Calu3 (cell line): ENCODE measurements around the gene EXOC7. TPM values are rescaled to one million over a fixed set of nuclear protein-coding genes. Genes with fewer than 3 reads are reported as not detected.

Source experiments
- BruUV-seq: library from RNA; stranded (reverse); fragments of 400-500 nt; replicated peaks from 2 replicates; lab custom pipeline; 2021; lab: Mats Ljungman, UMichigan
- CTCF ChIA-PET: fragments of 300-600 bp; sonication (Branson Sonifier 250); formaldehyde crosslinking; loops from one replicate; lab custom pipeline; 2022; ENCODE audit warnings: antibody characterized with exemption; lab: Charles Lee
- DNase-seq: peaks from one replicate; pipeline ENCODE4 v3.0.0; 2022
- H3K27ac Mint-ChIP-seq: one replicate; pipeline ENCODE4 v1.8.0; 2022; ENCODE audit warnings: mixed read lengths; ENCODE audit not compliant: unreplicated experiment
- H3K27me3 Mint-ChIP-seq: one replicate; pipeline ENCODE4 v1.8.0; 2022; ENCODE audit warnings: mixed read lengths; ENCODE audit not compliant: unreplicated experiment
- H3K36me3 Mint-ChIP-seq: one replicate; pipeline ENCODE4 v1.8.0; 2022; ENCODE audit warnings: mild to moderate bottlenecking, moderate library complexity, mixed read lengths; ENCODE audit not compliant: insufficient read depth, unreplicated experiment
- H3K4me1 Mint-ChIP-seq: one replicate; pipeline ENCODE4 v1.8.0; 2022; ENCODE audit warnings: mild to moderate bottlenecking, low read depth, mixed read lengths; ENCODE audit not compliant: unreplicated experiment
- H3K4me3 Mint-ChIP-seq: one replicate; pipeline ENCODE4 v1.8.0; 2022; ENCODE audit warnings: mild to moderate bottlenecking, low read depth, moderate library complexity, mixed read lengths; ENCODE audit not compliant: unreplicated experiment
- H3K9me3 Mint-ChIP-seq: one replicate; pipeline ENCODE4 v1.8.0; 2022; ENCODE audit warnings: low read depth, mixed read lengths; ENCODE audit not compliant: unreplicated experiment
- CTCF ChIP-seq: fragments of 200-600 bp; IDR thresholded peaks from one replicate; pipeline ENCODE4 v1.8.0; 2022; ENCODE audit warnings: antibody characterized with exemption; ENCODE audit not compliant: unreplicated experiment
- intact Hi-C: fragments of 100-400 bp; cut with micrococcal nuclease; formaldehyde crosslinking; loops from one replicate; pipeline ENCODE4 v1.10.0; 2022; ENCODE audit not compliant: unreplicated experiment
- total RNA-seq: library from RNA; stranded (reverse); gene quantifications from 2 replicates; pipeline ENCODE4 v1.2.3, GENCODE V29; 2022

EXOC7 gene
- total RNA-seq, 1 experiment from 2014 or later: 122 TPM

GRCh38 chr17:76053246-76054111, 50.1 kb downstream of the EXOC7 start:
- TSS peak; percentile 66 for BruUV-seq
- Mint-ChIP-seq H3K27me3 (no peaks in the 10 kb centered on the region), H3K4me1 (peaks cover 75% of the 10 kb centered on the region), H3K9me3 (no peaks in the 10 kb centered on the region), H3K27ac (peak overlapping the region; percentile 98), H3K4me3 (peak overlapping the region; percentile 68), H3K36me3 (peaks cover 89% of the 10 kb centered on the region)
- peak; percentile 48 for DNase-seq
- no peak for TF ChIP-seq CTCF
- CTCF ChIA-PET: interaction anchor here (0.6 to 1.8 kb wide), 4 partner anchors 24 to 376 kb away, joined by 3 to 14 read pairs (median 4); no protein-coding TSS in a partner anchor
- intact Hi-C loops: no loop called here

- Mint-ChIP-seq H3K27ac (peak overlapping the region; percentile 94), H3K36me3 (peaks cover 86% of the 10 kb centered on the region), H3K4me1 (peaks cover 67% of the 10 kb centered on the region), H3K9me3 (no peaks in the 10 kb centered on the region), H3K27me3 (no peaks in the 10 kb centered on the region), H3K4me3 (peak overlapping the region; percentile 66)
- DNase-seq: no peak
- intact Hi-C loops: no loop called here
- CTCF ChIA-PET: interaction anchor here (0.9 to 1.5 kb wide), 4 partner anchors 24 to 146 kb away, joined by 3 to 6 read pairs (median 4); partner anchors contain the start of gene EVPL
- no peak for TF ChIP-seq CTCF
- BruUV-seq: no TSS peak
Observed at GRCh38 chr17:76051561-76051960, 52.0 kb downstream of the EXOC7 start.

- H3K4me3 Mint-ChIP-seq: peak overlapping the region; percentile 66
- peaks cover 86% of the 10 kb centered on the region for H3K36me3 Mint-ChIP-seq
- no peak for TF ChIP-seq CTCF
- no TSS peak for BruUV-seq
- intact Hi-C loops: no loop called here
- peaks cover 60% of the 10 kb centered on the region for H3K4me1 Mint-ChIP-seq
- H3K27ac Mint-ChIP-seq: peak overlapping the region; percentile 94
- DNase-seq: peak; percentile 62
- CTCF ChIA-PET: interaction anchor here (0.6 to 1.5 kb wide), 5 partner anchors 23 to 145 kb away, joined by 3 to 6 read pairs (median 4); partner anchors contain the start of gene EVPL
- H3K9me3 Mint-ChIP-seq: no peaks in the 10 kb centered on the region
- H3K27me3 Mint-ChIP-seq: no peaks in the 10 kb centered on the region
Observed at GRCh38 chr17:76050538-76051467, 52.8 kb downstream of the EXOC7 start.
